Esophagus muscularis mucosa (tissue), 4 donors: ENCODE measurements around the gene RND3. TPM values are rescaled to one million over a fixed set of nuclear protein-coding genes. Genes with fewer than 3 reads are reported as not detected.
A peak's percentile ranks its signal among the peaks of the same experiment; 100 is the strongest.

Source experiments
- DNase-seq: peaks from one replicate; pipeline ENCODE4 v3.0.0-alpha.2; 2017; ENCODE audit errors: extremely low spot score
- H3K27ac ChIP-seq, 4 donors: fragments of 200-600 bp; sonication (generic); replicated peaks in 1 of 4; 1 replicate in 3 of 4; 2 replicates in 1 of 4; pipeline ENCODE4 v1.5.1; 2016 to 2019; ENCODE audit warnings: mild to moderate bottlenecking in 1 of 4
- H3K27me3 ChIP-seq, 4 donors: fragments of 200-600 bp; sonication (generic); one replicate each; pipeline versions ENCODE4 v1.5.1 to v1.6.0; 2016 to 2019
- H3K36me3 ChIP-seq, 4 donors: fragments of 200-600 bp; sonication (generic); one replicate each; pipeline ENCODE4 v1.5.1; 2016 to 2019
- H3K4me1 ChIP-seq, 4 donors: fragments of 200-600 bp; sonication (generic); one replicate each; pipeline ENCODE4 v1.5.1; 2016 to 2019
- H3K4me3 ChIP-seq, 4 donors: fragments of 200-600 bp; sonication (generic); 1 replicate in 2 of 4; 2 replicates in 2 of 4; pipeline ENCODE4 v1.5.1; 2016 to 2019; ENCODE audit warnings: mild to moderate bottlenecking in 4 of 4, moderate library complexity in 1 of 4
- H3K9me3 ChIP-seq, 4 donors: fragments of 200-600 bp; sonication (generic); 1 replicate in 3 of 4; 2 replicates in 1 of 4; pipeline ENCODE4 v1.5.1; 2016 to 2019
- EP300 ChIP-seq: sonication (generic); formaldehyde crosslinking; IDR thresholded peaks from one replicate; pipeline ENCODE4 v1.6.1; 2017; ENCODE audit warnings: antibody characterized with exemption
- POLR2A ChIP-seq: fragments of 450-650 bp; IDR thresholded peaks from one replicate; pipeline ENCODE4 v1.6.1; 2017; ENCODE audit warnings: antibody characterized with exemption, moderate library complexity, mild to moderate bottlenecking, low read depth
- POLR2AphosphoS5 ChIP-seq, 2 donors: sonication (generic); formaldehyde crosslinking; IDR thresholded peaks; one replicate each; pipeline ENCODE4 v1.6.1; 2017; ENCODE audit warnings: antibody characterized with exemption in 2 of 2
- whole genome bisulfite sequencing: methylation state at CpG from one replicate; pipeline ENCODE4 v1.1.5; 2018; 5-methylcytosine and 5-hydroxymethylcytosine counted together
- intact Hi-C: fragments of 100-400 bp; cut with DNase I; formaldehyde crosslinking; loops from one replicate; pipeline ENCODE4 v1.15.1; 2023
- total RNA-seq, 4 donors: library from RNA; depleted of rRNA; stranded (reverse); fragments of >200 nt; gene quantifications; one replicate each; pipeline versions ENCODE4 v1.1.0 to v1.2.1, GENCODE V29; 2016
- TF ChIP-seq, protein P1 (sequence below), 3 experiments: fragments of 200-600 bp in 2 of 3; fragments of 450-650 bp in 1 of 3; sonication (generic) in 2 of 3; IDR thresholded peaks; one replicate each; pipeline ENCODE4 v1.5.1; 2017 to 2019; ENCODE audit warnings: antibody characterized with exemption in 3 of 3, mild to moderate bottlenecking in 2 of 3, moderate library complexity in 1 of 3

The RND3 gene
- total RNA-seq, 4 donors from 2014 or later: 39.6 to 219 (median 73.5) TPM

DNA sequence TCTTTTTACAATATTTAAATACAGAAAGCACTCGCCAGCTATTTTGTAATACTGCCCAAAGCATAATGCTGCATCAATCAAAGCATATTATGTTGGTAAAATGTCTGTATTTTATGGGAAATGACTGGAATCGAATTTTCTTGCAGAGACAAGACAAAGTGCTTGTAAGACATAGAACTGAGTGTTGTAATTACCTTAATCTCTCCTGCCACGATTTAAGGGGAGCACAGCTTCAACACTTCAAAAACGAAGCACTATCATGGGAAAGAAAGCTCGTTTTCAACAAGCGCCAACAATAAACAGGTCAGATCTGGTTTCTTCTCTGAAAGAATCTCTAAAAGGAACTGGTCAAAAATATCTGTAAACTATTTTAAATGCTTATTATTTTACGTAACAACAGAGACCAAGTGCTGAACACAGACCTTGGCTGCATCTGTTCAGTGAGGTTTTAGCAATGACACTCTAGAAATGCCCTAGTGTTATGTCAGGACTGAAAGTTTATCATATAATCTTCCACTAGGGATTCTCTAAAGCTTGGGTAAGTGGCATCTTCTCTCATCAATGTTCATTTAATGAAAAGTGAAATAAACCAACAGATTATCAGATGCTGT is 19.0 kb downstream of the RND3 start:
- Histone ChIP-seq H3K9me3 (no peaks in the 10 kb centered on the region), H3K27ac (peak overlapping the region; percentile 40 to 81 (median 74)), H3K27me3 (no peaks in the 10 kb centered on the region), H3K4me3 (no peak overlapping the region), H3K36me3 (peaks cover 14 to 52% (median 34%) of the 10 kb centered on the region in 4 donors), H3K4me1 (peaks cover 37 to 68% (median 59%) of the 10 kb centered on the region in 4 donors)
- DNase-seq: no peak
- TF ChIP-seq EP300: no peak
- TF ChIP-seq POLR2AphosphoS5 (IDR thresholded peaks at IDR 0.05): peak in 1 of 2 donors; percentile 21
- TF ChIP-seq, protein P1, sequence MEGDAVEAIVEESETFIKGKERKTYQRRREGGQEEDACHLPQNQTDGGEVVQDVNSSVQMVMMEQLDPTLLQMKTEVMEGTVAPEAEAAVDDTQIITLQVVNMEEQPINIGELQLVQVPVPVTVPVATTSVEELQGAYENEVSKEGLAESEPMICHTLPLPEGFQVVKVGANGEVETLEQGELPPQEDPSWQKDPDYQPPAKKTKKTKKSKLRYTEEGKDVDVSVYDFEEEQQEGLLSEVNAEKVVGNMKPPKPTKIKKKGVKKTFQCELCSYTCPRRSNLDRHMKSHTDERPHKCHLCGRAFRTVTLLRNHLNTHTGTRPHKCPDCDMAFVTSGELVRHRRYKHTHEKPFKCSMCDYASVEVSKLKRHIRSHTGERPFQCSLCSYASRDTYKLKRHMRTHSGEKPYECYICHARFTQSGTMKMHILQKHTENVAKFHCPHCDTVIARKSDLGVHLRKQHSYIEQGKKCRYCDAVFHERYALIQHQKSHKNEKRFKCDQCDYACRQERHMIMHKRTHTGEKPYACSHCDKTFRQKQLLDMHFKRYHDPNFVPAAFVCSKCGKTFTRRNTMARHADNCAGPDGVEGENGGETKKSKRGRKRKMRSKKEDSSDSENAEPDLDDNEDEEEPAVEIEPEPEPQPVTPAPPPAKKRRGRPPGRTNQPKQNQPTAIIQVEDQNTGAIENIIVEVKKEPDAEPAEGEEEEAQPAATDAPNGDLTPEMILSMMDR (IDR thresholded peaks at IDR 0.05): no peak
- no peak for TF ChIP-seq POLR2A
- intact Hi-C loops: no loop called here
- WGBS: 69% methylated on average over 7 of the region's 7 CpGs

DNA sequence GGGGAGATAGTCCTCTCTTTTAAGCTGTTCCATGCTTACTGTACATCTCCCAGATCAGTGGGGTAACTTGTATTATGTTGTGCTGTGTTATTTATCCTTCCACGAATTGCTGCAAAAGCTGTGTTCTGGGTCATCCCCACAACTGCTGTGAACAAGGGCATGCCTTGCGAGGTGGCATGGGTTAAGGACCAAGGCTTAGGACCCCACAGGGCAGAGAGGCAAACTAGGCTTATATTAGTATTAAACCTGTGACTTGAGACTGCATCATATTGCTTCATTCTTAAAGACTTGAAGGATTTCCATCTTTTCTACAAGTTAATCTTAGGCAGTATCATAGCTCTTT is 19.9 kb downstream of the RND3 start:
- DNase-seq: no peak
- Histone ChIP-seq H3K27me3 (no peaks in the 10 kb centered on the region), H3K27ac (peak overlapping the region; percentile 65 to 81 (median 74)), H3K4me1 (peaks cover 34 to 59% (median 52%) of the 10 kb centered on the region in 4 donors), H3K9me3 (no peaks in the 10 kb centered on the region), H3K36me3 (peaks cover 14 to 45% (median 33%) of the 10 kb centered on the region in 4 donors), H3K4me3 (no peak overlapping the region)
- TF ChIP-seq POLR2AphosphoS5 (IDR thresholded peaks at IDR 0.05): no peak
- no peak for TF ChIP-seq POLR2A
- no peak for TF ChIP-seq EP300
- TF ChIP-seq, protein P1 (IDR thresholded peaks at IDR 0.05): no peak
- 84% methylated on average over 2 of the region's 2 CpGs for WGBS
- intact Hi-C loops: no loop called here

DNA sequence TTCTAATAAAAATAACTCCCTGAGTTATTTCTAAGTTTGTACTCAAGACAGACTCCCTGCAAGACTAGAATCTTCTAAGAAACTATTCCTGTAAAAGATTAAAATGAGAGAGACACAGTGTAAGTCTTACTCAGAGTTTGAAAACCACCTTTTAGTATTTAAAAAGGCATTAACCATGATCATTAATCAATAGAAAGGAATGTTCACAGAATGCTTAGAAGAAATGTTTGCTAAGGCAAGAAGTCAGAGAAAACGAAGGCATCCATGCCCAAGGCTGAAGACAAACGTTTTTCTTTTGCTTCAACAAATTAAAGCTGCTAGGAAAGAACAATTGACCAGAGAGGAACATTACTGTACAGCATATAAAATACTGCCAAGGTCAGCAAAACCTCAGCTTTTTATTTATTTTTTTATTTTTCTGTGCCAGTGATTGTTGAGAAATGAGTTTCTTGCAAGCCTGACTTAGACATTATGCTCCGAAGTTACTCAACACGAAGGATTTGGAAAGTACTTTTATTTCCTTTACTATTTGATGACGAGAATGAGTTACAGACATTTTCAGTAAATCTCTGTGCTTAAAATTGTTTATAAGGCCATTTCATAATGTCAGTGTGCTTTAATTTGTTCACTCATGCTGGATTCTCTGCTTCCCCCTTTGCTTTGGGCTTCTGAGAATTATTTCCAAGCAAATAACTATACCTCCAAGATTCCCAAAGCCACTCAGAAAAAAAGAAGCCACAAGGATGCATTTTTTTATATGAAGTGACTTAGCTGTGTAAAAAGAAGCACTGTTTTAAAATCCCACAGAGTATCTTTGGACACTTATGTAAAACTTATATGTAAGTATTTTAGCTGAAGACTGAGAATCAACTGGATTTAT is 20.5 kb downstream of the RND3 start:
- WGBS: 26% methylated on average over 5 of the region's 5 CpGs
- Histone ChIP-seq H3K27ac (peak overlapping the region; percentile 65 to 81 (median 74)), H3K9me3 (no peaks in the 10 kb centered on the region), H3K4me1 (peaks cover 28 to 53% (median 45%) of the 10 kb centered on the region in 4 donors), H3K36me3 (peaks cover 14 to 42% (median 31%) of the 10 kb centered on the region in 4 donors), H3K27me3 (no peaks in the 10 kb centered on the region), H3K4me3 (peak overlapping the region in 1 of 4 donors; percentile 33)
- TF ChIP-seq EP300 (no peak), POLR2AphosphoS5 (IDR thresholded peaks at IDR 0.05) (peak in 1 of 2 donors; percentile 33)
- intact Hi-C loops: no loop called here
- DNase-seq: no peak

DNA sequence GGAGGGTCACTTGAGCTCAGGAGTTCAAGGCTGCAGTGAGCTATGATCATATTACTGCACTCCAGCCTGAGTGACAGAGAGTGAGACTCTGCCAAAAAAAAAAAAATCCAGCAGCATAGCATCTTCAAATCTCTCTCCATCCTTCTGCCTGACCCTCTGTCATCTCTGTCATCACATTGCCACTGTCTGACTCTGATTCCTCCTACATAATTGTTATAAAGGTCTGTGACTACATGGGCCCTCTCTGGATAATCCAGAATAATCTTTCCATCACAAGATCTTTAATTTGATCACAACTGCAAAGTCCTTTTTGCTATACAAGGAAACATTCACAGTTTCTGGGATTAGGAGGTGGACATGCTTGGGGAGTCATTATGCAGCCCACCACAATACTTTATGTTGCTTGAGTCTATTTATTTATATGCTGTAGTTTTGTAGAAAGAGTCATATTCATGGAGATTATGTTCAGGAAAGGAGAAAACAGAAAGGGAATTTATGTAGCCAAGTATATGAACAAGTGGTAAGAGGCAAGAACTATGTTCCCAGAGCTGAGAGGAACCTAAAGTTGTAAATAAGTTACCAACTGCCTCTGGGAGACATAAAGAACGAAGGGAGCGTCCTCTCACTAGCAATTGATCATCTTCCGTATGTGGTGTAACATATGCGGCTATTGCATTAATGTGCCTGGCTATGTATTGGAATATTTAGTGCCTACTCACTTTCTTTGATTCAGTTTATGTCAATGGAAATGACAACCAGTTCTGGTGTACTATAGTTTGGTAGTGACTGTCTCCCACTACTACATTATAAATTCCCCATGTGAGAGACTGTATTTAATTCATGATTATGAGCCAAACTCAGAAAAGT is 21.5 kb downstream of the RND3 start:
- Histone ChIP-seq H3K4me1 (peaks cover 23 to 48% (median 43%) of the 10 kb centered on the region in 4 donors), H3K9me3 (no peaks in the 10 kb centered on the region), H3K27me3 (no peaks in the 10 kb centered on the region), H3K4me3 (no peak overlapping the region), H3K27ac (peak overlapping the region; percentile 65 to 81 (median 74)), H3K36me3 (peaks cover 14 to 35% (median 23%) of the 10 kb centered on the region in 4 donors)
- TF ChIP-seq, protein P1 (IDR thresholded peaks at IDR 0.05): no peak
- TF ChIP-seq POLR2A (no peak), EP300 (no peak), POLR2AphosphoS5 (IDR thresholded peaks at IDR 0.05) (no peak)
- intact Hi-C loops: no loop called here
- WGBS: 88% methylated on average over 4 of the region's 4 CpGs
- no peak for DNase-seq
